ENCODE results near the gene IGFBP6. TPM values are rescaled to one million over a fixed set of nuclear protein-coding genes. Genes with fewer than 3 reads are reported as not detected.
A peak's percentile ranks its signal among the peaks of the same experiment; 100 is the strongest.

Gene IGFBP6
- total RNA-seq, 5 donors from 2014 or later (not counting 1 experiment from before 2014, with no cell fraction given): 0.67 to 1.4 (median 0.79) TPM; not detected in 2

- peaks cover 6 to 8% (median 7%) of the 10 kb centered on the region in 3 donors for H3K4me1 Mint-ChIP-seq
- no peaks in the 10 kb centered on the region for H3K9me3 Mint-ChIP-seq
- Histone ChIP-seq H3K27me3 (replicated peaks in 1 of 2; ENCODE audit: control insufficient read depth in 2 of 2, extremely low read depth in 1 of 2, insufficient read depth in 2 of 2, low read length in 1 of 2) (peaks cover 0 to 26% of the 10 kb centered on the region in 2 experiments), H3K4me1 (ENCODE audit: control insufficient read depth in 1 of 2, extremely low read depth in 1 of 2, insufficient read depth in 2 of 2, low read length in 2 of 2) (peaks cover 0 to 5% of the 10 kb centered on the region in 2 experiments), H3K27ac (ENCODE audit: low read length) (no peak overlapping the region), H3K36me3 (ENCODE audit: control insufficient read depth in 2 of 2, extremely low read depth in 1 of 2, insufficient read depth in 1 of 2, low read length in 1 of 2) (peaks cover 6 to 36% of the 10 kb centered on the region in 2 donors), H3K9me3 (no peaks in the 10 kb centered on the region), H3K4me3 (ENCODE audit: control insufficient read depth in 1 of 2, extremely low read depth in 1 of 2, low read length in 1 of 2) (no peak overlapping the region)
- H3K4me3 Mint-ChIP-seq: no peak overlapping the region
- no peak overlapping the region for H3K27ac Mint-ChIP-seq
- WGBS (ENCODE audit: insufficient coverage): 90% methylated on average over 9 of the region's 14 CpGs
- ATAC-seq (replicated peaks in 1 of 4) (no peak), DNase-seq (no peak)
- H3K27me3 Mint-ChIP-seq: no peaks in the 10 kb centered on the region
- POLR2A ChIA-PET: interaction anchor here in 1 of 2 donors (0.6 kb wide), 1 partner anchor 10 kb away, joined by 3 read pairs; no protein-coding TSS in a partner anchor
- CTCF ChIA-PET: interaction anchor here in 1 of 2 donors (0.6 to 0.8 kb wide), 2 partner anchors 9 to 40 kb away, joined by 3 to 4 read pairs; no protein-coding TSS in a partner anchor
- H3K36me3 Mint-ChIP-seq: peaks cover 23% of the 10 kb centered on the region
Measured at GRCh38 chr12:53062977-53063707, 34.3 kb upstream of the IGFBP6 start.

- no peak for DNase-seq
- Mint-ChIP-seq H3K36me3 (peaks cover 23% of the 10 kb centered on the region), H3K27ac (no peak overlapping the region), H3K27me3 (no peaks in the 10 kb centered on the region), H3K9me3 (no peaks in the 10 kb centered on the region), H3K4me3 (no peak overlapping the region), H3K4me1 (peaks cover 6 to 8% (median 7%) of the 10 kb centered on the region in 3 donors)
- ATAC-seq (replicated peaks in 1 of 4): no peak
- ChIA-PET POLR2A (interaction anchor here in 1 of 2 donors (0.6 kb wide), 1 partner anchor 9 kb away, joined by 3 read pairs; no protein-coding TSS in a partner anchor), CTCF (no interaction called here)
- H3K4me3 ChIP-seq (ENCODE audit: control insufficient read depth in 1 of 2, extremely low read depth in 1 of 2, low read length in 1 of 2): no peak overlapping the region
- H3K36me3 ChIP-seq (ENCODE audit: control insufficient read depth in 2 of 2, extremely low read depth in 1 of 2, insufficient read depth in 1 of 2, low read length in 1 of 2): peaks cover 12 to 41% of the 10 kb centered on the region in 2 donors
- H3K4me1 ChIP-seq (ENCODE audit: control insufficient read depth in 1 of 2, extremely low read depth in 1 of 2, insufficient read depth in 2 of 2, low read length in 2 of 2): peaks cover 0 to 5% of the 10 kb centered on the region in 2 experiments
- no peak overlapping the region for H3K27ac ChIP-seq (ENCODE audit: low read length)
- WGBS (ENCODE audit: insufficient coverage): 85% methylated on average over 11 of the region's 13 CpGs
- H3K9me3 ChIP-seq: no peaks in the 10 kb centered on the region
- H3K27me3 ChIP-seq (replicated peaks in 1 of 2; ENCODE audit: control insufficient read depth in 2 of 2, extremely low read depth in 1 of 2, insufficient read depth in 2 of 2, low read length in 1 of 2): peaks cover 0 to 21% of the 10 kb centered on the region in 2 experiments
Measured at GRCh38 chr12:53063708-53064612, 33.5 kb upstream of the IGFBP6 start.

- ChIA-PET POLR2A (no interaction called here), CTCF (interaction anchor here (0.5 to 3.8 kb wide), 9 partner anchors 11 to 133 kb away, joined by 3 to 25 read pairs (median 6); partner anchors contain the start of genes IGFBP6 (in 1 of the 2) and SPRYD3 (in 1 of the 2))
- H3K4me3 ChIP-seq (ENCODE audit: control insufficient read depth in 1 of 2, extremely low read depth in 1 of 2, low read length in 1 of 2): no peak overlapping the region
- no peaks in the 10 kb centered on the region for H3K9me3 ChIP-seq
- H3K27ac ChIP-seq (ENCODE audit: low read length): no peak overlapping the region
- no peak overlapping the region for H3K4me3 Mint-ChIP-seq
- no peaks in the 10 kb centered on the region for H3K9me3 Mint-ChIP-seq
- WGBS (ENCODE audit: insufficient coverage): 94% methylated on average over 7 of the region's 11 CpGs
- no peak overlapping the region for H3K27ac Mint-ChIP-seq
- no peak for ATAC-seq (replicated peaks in 1 of 4)
- no peak for DNase-seq
- peaks cover 6 to 8% (median 7%) of the 10 kb centered on the region in 3 donors for H3K4me1 Mint-ChIP-seq
- H3K27me3 ChIP-seq (replicated peaks in 1 of 2; ENCODE audit: control insufficient read depth in 2 of 2, extremely low read depth in 1 of 2, insufficient read depth in 2 of 2, low read length in 1 of 2): peaks cover 0 to 13% of the 10 kb centered on the region in 2 experiments
- H3K36me3 ChIP-seq (ENCODE audit: control insufficient read depth in 2 of 2, extremely low read depth in 1 of 2, insufficient read depth in 1 of 2, low read length in 1 of 2): peaks cover 12 to 44% of the 10 kb centered on the region in 2 donors
- no peaks in the 10 kb centered on the region for H3K27me3 Mint-ChIP-seq
- H3K4me1 ChIP-seq (ENCODE audit: control insufficient read depth in 1 of 2, extremely low read depth in 1 of 2, insufficient read depth in 2 of 2, low read length in 2 of 2): peaks cover 0 to 5% of the 10 kb centered on the region in 2 experiments
- peaks cover 23% of the 10 kb centered on the region for H3K36me3 Mint-ChIP-seq
Measured at GRCh38 chr12:53064613-53065436, 32.6 kb upstream of the IGFBP6 start.

GRCh38 chr12:53065470-53065869, 32.0 kb upstream of the IGFBP6 start:
- CTCF ChIA-PET: interaction anchor here (0.5 to 3.8 kb wide), 14 partner anchors 10 to 132 kb away, joined by 3 to 25 read pairs (median 5); partner anchors contain the start of genes IGFBP6 (in 1 of the 2), SOAT2 (in 1 of the 2) and SPRYD3 (in 1 of the 2)
- ATAC-seq (replicated peaks in 1 of 4) (no peak), DNase-seq (no peak)
- peaks cover 0 to 5% of the 10 kb centered on the region in 2 experiments for H3K4me1 ChIP-seq (ENCODE audit: control insufficient read depth in 1 of 2, extremely low read depth in 1 of 2, insufficient read depth in 2 of 2, low read length in 2 of 2)
- no peak overlapping the region for H3K4me3 ChIP-seq (ENCODE audit: control insufficient read depth in 1 of 2, extremely low read depth in 1 of 2, low read length in 1 of 2)
- H3K4me3 Mint-ChIP-seq: no peak overlapping the region
- no peak overlapping the region for H3K27ac ChIP-seq (ENCODE audit: low read length)
- H3K36me3 Mint-ChIP-seq: peaks cover 24% of the 10 kb centered on the region
- peaks cover 12 to 50% of the 10 kb centered on the region in 2 donors for H3K36me3 ChIP-seq (ENCODE audit: control insufficient read depth in 2 of 2, extremely low read depth in 1 of 2, insufficient read depth in 1 of 2, low read length in 1 of 2)
- POLR2A ChIA-PET: no interaction called here
- no peak overlapping the region for H3K27ac Mint-ChIP-seq
- no peaks in the 10 kb centered on the region for H3K9me3 Mint-ChIP-seq
- peaks cover 0 to 6% of the 10 kb centered on the region in 2 experiments for H3K27me3 ChIP-seq (replicated peaks in 1 of 2; ENCODE audit: control insufficient read depth in 2 of 2, extremely low read depth in 1 of 2, insufficient read depth in 2 of 2, low read length in 1 of 2)
- peaks cover 7 to 9% (median 8%) of the 10 kb centered on the region in 3 donors for H3K4me1 Mint-ChIP-seq
- no peaks in the 10 kb centered on the region for H3K9me3 ChIP-seq
- H3K27me3 Mint-ChIP-seq: no peaks in the 10 kb centered on the region
- WGBS (ENCODE audit: insufficient coverage): 74% methylated on average over 4 of the region's 7 CpGs

- peak; percentile 60 to 79 (median 67) for ATAC-seq (replicated peaks in 1 of 4)
- Mint-ChIP-seq H3K36me3 (peaks cover 28% of the 10 kb centered on the region), H3K4me1 (peaks cover 10 to 13% (median 12%) of the 10 kb centered on the region in 3 donors), H3K27me3 (no peaks in the 10 kb centered on the region), H3K4me3 (no peak overlapping the region), H3K27ac (peak overlapping the region in 1 of 2 donors; percentile 64), H3K9me3 (no peaks in the 10 kb centered on the region)
- no peak overlapping the region for H3K27ac ChIP-seq (ENCODE audit: low read length)
- no peaks in the 10 kb centered on the region for H3K27me3 ChIP-seq (replicated peaks in 1 of 2; ENCODE audit: control insufficient read depth in 2 of 2, extremely low read depth in 1 of 2, insufficient read depth in 2 of 2, low read length in 1 of 2)
- peak in 29 of 35 experiments; percentile 23 to 84 (median 54) for DNase-seq
- WGBS (ENCODE audit: insufficient coverage): 36% methylated on average over 13 of the region's 24 CpGs
- ChIA-PET POLR2A (interaction anchor here in 1 of 2 donors (1.0 kb wide), 1 partner anchor 255 kb away, joined by 3 read pairs; the partner anchor contains the start of gene AAAS), CTCF (interaction anchor here (0.6 to 3.8 kb wide), 16 partner anchors 10 to 1872 kb away, joined by 3 to 25 read pairs (median 4); partner anchors contain the start of genes IGFBP6 (in 1 of the 2), SOAT2 (in 1 of the 2) and SPRYD3 (in 1 of the 2))
- peaks cover 12 to 58% of the 10 kb centered on the region in 2 donors for H3K36me3 ChIP-seq (ENCODE audit: control insufficient read depth in 2 of 2, extremely low read depth in 1 of 2, insufficient read depth in 1 of 2, low read length in 1 of 2)
- peaks cover 0 to 5% of the 10 kb centered on the region in 2 experiments for H3K4me1 ChIP-seq (ENCODE audit: control insufficient read depth in 1 of 2, extremely low read depth in 1 of 2, insufficient read depth in 2 of 2, low read length in 2 of 2)
- H3K9me3 ChIP-seq: no peaks in the 10 kb centered on the region
- H3K4me3 ChIP-seq (ENCODE audit: control insufficient read depth in 1 of 2, extremely low read depth in 1 of 2, low read length in 1 of 2): no peak overlapping the region
Measured at GRCh38 chr12:53065975-53066931, 31.2 kb upstream of the IGFBP6 start.

Measured in T-cell (primary cell).